Thyroid gland (tissue), 4 donors: Measurements from ENCODE around the gene BOK.

ENCODE experiments used
- CTCF ChIP-seq, 6 experiments: fragments of 200-600 bp in 3 of 6; fragments of 450-650 bp in 3 of 6; sonication (generic) in 3 of 6; IDR thresholded peaks; one replicate each; pipeline ENCODE4 v1.5.1; 2016 to 2019; ENCODE audit warnings: antibody characterized with exemption in 6 of 6, mild to moderate bottlenecking in 2 of 6, inconsistent platforms in 1 of 6, moderate library complexity in 1 of 6
- POLR2A ChIP-seq, 2 donors: fragments of 450-650 bp; IDR thresholded peaks; one replicate each; pipeline ENCODE4 v1.6.1; 2017; ENCODE audit warnings: antibody characterized with exemption in 2 of 2, mild to moderate bottlenecking in 2 of 2, moderate library complexity in 1 of 2

- TF ChIP-seq CTCF (IDR thresholded peaks at IDR 0.05) (no peak), POLR2A (IDR thresholded peaks at IDR 0.05) (no peak)
These were observed 34.7 kb downstream of the BOK start for GRCh38 chr2:241593271-241593670.
